ENCODE measurements around the gene C2orf81. TPM values are rescaled to one million over a fixed set of nuclear protein-coding genes. Genes with fewer than 3 reads are reported as not detected.
"Not testable (repeated sequence)": the region's sequence is repeated elsewhere in the genome, so short reads cannot be mapped to it uniquely, and the experiment has no call there.

The C2orf81 gene
- 1.7 and 2.0 TPM in 2 replicates for total RNA-seq

- H3K4me1 Mint-ChIP-seq, result peaks cover 20% of the 10 kb centered on the region
- peaks cover 19% of the 10 kb centered on the region for H3K36me3 Mint-ChIP-seq (ENCODE audit: low read depth)
- H3K27ac Mint-ChIP-seq, result peak within 1 kb of the TSS; percentile 96
- H3K9me3 Mint-ChIP-seq, result no peaks in the 10 kb centered on the region
- H3K27me3 Mint-ChIP-seq, result peaks cover 2% of the 10 kb centered on the region
- intact Hi-C loops (cut with micrococcal nuclease), result loop anchor here (1.0 to 5.0 kb wide), 4 partner anchors 29 to 274 kb away; partner anchors contain the start of genes BOLA3, CCDC142 and TTC31
- peak; percentile 99 for DNase-seq
- peak within 1 kb of the TSS; percentile 94 for H3K4me3 Mint-ChIP-seq
These were observed at the start of gene C2orf81, which contains the start of gene WDR54 for GRCh38 chr2:74421221-74421870. TSS of gene C2orf81 (minus strand) at chr2:74421619. CDS start at chr2:74421560, 59 bp downstream. TSS of gene WDR54 (plus strand) at chr2:74421730. CDS start at chr2:74422154, 424 bp downstream.

GRCh38 chr2:74470742-74471141 lies 49.3 kb upstream of the C2orf81 start:
- DNase-seq; H3K27me3 Mint-ChIP-seq; H3K9me3 Mint-ChIP-seq; intact Hi-C loops (cut with micrococcal nuclease): not testable (repeated sequence)
- Mint-ChIP-seq H3K4me1 (peaks cover 25% of the 10 kb centered on the region), H3K36me3 (ENCODE audit: low read depth) (peaks cover 28% of the 10 kb centered on the region), H3K4me3 (peak overlapping the region; percentile 74), H3K27ac (peak overlapping the region; percentile 69)

- peak overlapping the region; percentile 81 for H3K27ac Mint-ChIP-seq
- peak; percentile 64 for DNase-seq
- H3K27me3 Mint-ChIP-seq, result no peaks in the 10 kb centered on the region
- intact Hi-C loops (cut with micrococcal nuclease), result no loop called here
- H3K36me3 Mint-ChIP-seq (ENCODE audit: low read depth), result peaks cover 25% of the 10 kb centered on the region
- H3K4me3 Mint-ChIP-seq, result peak overlapping the region; percentile 98
- peaks cover 18% of the 10 kb centered on the region for H3K4me1 Mint-ChIP-seq
- H3K9me3 Mint-ChIP-seq, result no peaks in the 10 kb centered on the region
These were observed 43.0 kb upstream of the C2orf81 start for GRCh38 chr2:74464406-74464805.

- DNase-seq, result no peak
- Mint-ChIP-seq H3K27me3 (no peaks in the 10 kb centered on the region), H3K4me1 (peaks cover 27% of the 10 kb centered on the region), H3K4me3 (peak overlapping the region; percentile 52), H3K9me3 (no peaks in the 10 kb centered on the region), H3K27ac (no peak overlapping the region), H3K36me3 (ENCODE audit: low read depth) (peaks cover 27% of the 10 kb centered on the region)
- intact Hi-C loops (cut with micrococcal nuclease), result no loop called here
These were observed 41.3 kb upstream of the C2orf81 start for GRCh38 chr2:74462786-74463105.

- Mint-ChIP-seq H3K36me3 (ENCODE audit: low read depth) (peaks cover 30% of the 10 kb centered on the region), H3K4me3 (no peak overlapping the region), H3K9me3 (no peaks in the 10 kb centered on the region), H3K27me3 (no peaks in the 10 kb centered on the region), H3K27ac (no peak overlapping the region), H3K4me1 (peaks cover 30% of the 10 kb centered on the region)
- intact Hi-C loops (cut with micrococcal nuclease), result no loop called here
- DNase-seq, result no peak
These were observed 40.8 kb upstream of the C2orf81 start for GRCh38 chr2:74462054-74462785.

GRCh38 chr2:74461187-74462053 lies 40.0 kb upstream of the C2orf81 start:
- peaks cover 38% of the 10 kb centered on the region for H3K4me1 Mint-ChIP-seq
- peak; percentile 72 for DNase-seq
- no peaks in the 10 kb centered on the region for H3K27me3 Mint-ChIP-seq
- peaks cover 38% of the 10 kb centered on the region for H3K36me3 Mint-ChIP-seq (ENCODE audit: low read depth)
- H3K27ac Mint-ChIP-seq, result no peak overlapping the region
- intact Hi-C loops (cut with micrococcal nuclease), result no loop called here
- H3K9me3 Mint-ChIP-seq, result no peaks in the 10 kb centered on the region
- no peak overlapping the region for H3K4me3 Mint-ChIP-seq

GRCh38 chr2:74460187-74460586 lies 38.8 kb upstream of the C2orf81 start:
- DNase-seq; H3K27ac Mint-ChIP-seq; intact Hi-C loops (cut with micrococcal nuclease); H3K27me3 Mint-ChIP-seq; H3K9me3 Mint-ChIP-seq: not testable (repeated sequence)
- peaks cover 48% of the 10 kb centered on the region for H3K4me1 Mint-ChIP-seq
- H3K36me3 Mint-ChIP-seq (ENCODE audit: low read depth), result peaks cover 47% of the 10 kb centered on the region
- H3K4me3 Mint-ChIP-seq, result peak overlapping the region; percentile 100

GRCh38 chr2:74459503-74460118 lies 38.2 kb upstream of the C2orf81 start:
- H3K36me3 Mint-ChIP-seq (ENCODE audit: low read depth), result peaks cover 52% of the 10 kb centered on the region
- DNase-seq, H3K27me3 Mint-ChIP-seq, H3K9me3 Mint-ChIP-seq: not testable (repeated sequence)
- H3K4me1 Mint-ChIP-seq, result peaks cover 53% of the 10 kb centered on the region
- peak overlapping the region; percentile 72 for H3K27ac Mint-ChIP-seq
- intact Hi-C loops (cut with micrococcal nuclease), result loop anchor here (5.0 kb wide), 2 partner anchors 1072 to 1227 kb away; partner anchors contain the start of genes ALMS1, CCT7 and PRADC1
- H3K4me3 Mint-ChIP-seq, result peak overlapping the region; percentile 100

- H3K27ac Mint-ChIP-seq, result peak overlapping the region; percentile 100
- peaks cover 50% of the 10 kb centered on the region for H3K36me3 Mint-ChIP-seq (ENCODE audit: low read depth)
- H3K4me1 Mint-ChIP-seq, result peaks cover 54% of the 10 kb centered on the region
- H3K9me3 Mint-ChIP-seq, result no peaks in the 10 kb centered on the region
- DNase-seq, result peak; percentile 77
- no peaks in the 10 kb centered on the region for H3K27me3 Mint-ChIP-seq
- intact Hi-C loops (cut with micrococcal nuclease), result loop anchor here (1.0 to 5.0 kb wide), 3 partner anchors 13 to 1227 kb away; partner anchors contain the start of genes ALMS1, CCT7, MRPL53 and PRADC1
- peak overlapping the region; percentile 100 for H3K4me3 Mint-ChIP-seq
These were observed 37.5 kb upstream of the C2orf81 start for GRCh38 chr2:74458938-74459363.

- intact Hi-C loops (cut with micrococcal nuclease), result loop anchor here (1.0 to 5.0 kb wide), 3 partner anchors 14 to 1226 kb away; partner anchors contain the start of genes ALMS1, CCT7, MRPL53 and PRADC1
These were observed 36.9 kb upstream of the C2orf81 start, which contains the start of gene WBP1 for GRCh38 chr2:74458132-74458937. TSS of gene WBP1 (plus strand) at chr2:74458438. CDS start at chr2:74458603, 165 bp downstream.

GRCh38 chr2:74457549-74458131 lies 36.2 kb upstream of the C2orf81 start:
- Mint-ChIP-seq H3K4me1 (peaks cover 56% of the 10 kb centered on the region), H3K36me3 (ENCODE audit: low read depth) (peaks cover 41% of the 10 kb centered on the region)

More at GRCh38 chr2:74458132-74458937, 36.9 kb upstream of the C2orf81 start, which contains the start of gene WBP1:
- H3K4me3 Mint-ChIP-seq, result peak within 1 kb of the TSS; percentile 100
- peaks cover 48% of the 10 kb centered on the region for H3K36me3 Mint-ChIP-seq (ENCODE audit: low read depth)
- H3K4me1 Mint-ChIP-seq, result peaks cover 54% of the 10 kb centered on the region
- DNase-seq, result peak; percentile 99
- no peaks in the 10 kb centered on the region for H3K27me3 Mint-ChIP-seq
- H3K27ac Mint-ChIP-seq, result peak within 1 kb of the TSS; percentile 100
- H3K9me3 Mint-ChIP-seq, result no peaks in the 10 kb centered on the region

GRCh38 chr2:74457129-74457548 lies 35.7 kb upstream of the C2orf81 start:
- Mint-ChIP-seq H3K27me3 (no peaks in the 10 kb centered on the region), H3K4me1 (peaks cover 60% of the 10 kb centered on the region), H3K27ac (peak overlapping the region; percentile 100), H3K9me3 (no peaks in the 10 kb centered on the region), H3K36me3 (ENCODE audit: low read depth) (peaks cover 38% of the 10 kb centered on the region), H3K4me3 (peak overlapping the region; percentile 100)
- intact Hi-C loops (cut with micrococcal nuclease), result loop anchor here (1.0 to 5.0 kb wide), 3 partner anchors 8 to 1225 kb away; partner anchors contain the start of genes ALMS1, CCT7, MOGS and PRADC1
- DNase-seq, result no peak

More at GRCh38 chr2:74457549-74458131, 36.2 kb upstream of the C2orf81 start:
- peak; percentile 93 for DNase-seq
- peak overlapping the region; percentile 100 for H3K4me3 Mint-ChIP-seq
- no peaks in the 10 kb centered on the region for H3K9me3 Mint-ChIP-seq
- no peaks in the 10 kb centered on the region for H3K27me3 Mint-ChIP-seq
- intact Hi-C loops (cut with micrococcal nuclease), result loop anchor here (1.0 to 5.0 kb wide), 4 partner anchors 8 to 1225 kb away; partner anchors contain the start of genes ALMS1, CCT7, MOGS and MRPL53
- H3K27ac Mint-ChIP-seq, result peak overlapping the region; percentile 100
